Thyroid gland (tissue), 4 donors: ENCODE results near the gene FANCC. TPM values are rescaled to one million over a fixed set of nuclear protein-coding genes. Genes with fewer than 3 reads are reported as not detected.
"Not testable (repeated sequence)": the region's sequence is repeated elsewhere in the genome, so short reads cannot be mapped to it uniquely, and the experiment has no call there.

Source experiments
- DNase-seq, 2 donors: peaks; one replicate each; pipeline ENCODE4 v3.0.0-alpha.2; 2019
- H3K27ac ChIP-seq, 3 donors: fragments of 200-600 bp; sonication (generic); 1 replicate in 2 of 3; 2 replicates in 1 of 3; pipeline ENCODE4 v1.5.1; 2016 to 2019; ENCODE audit warnings: mild to moderate bottlenecking in 1 of 3, moderate library complexity in 1 of 3
- H3K27me3 ChIP-seq: fragments of 200-600 bp; sonication (generic); one replicate; pipeline ENCODE4 v1.5.1; 2019
- H3K36me3 ChIP-seq, 2 donors: fragments of 200-600 bp; sonication (generic); one replicate each; pipeline ENCODE4 v1.5.1; 2016 to 2019
- H3K4me1 ChIP-seq, 2 donors: fragments of 200-600 bp; sonication (generic); one replicate each; pipeline ENCODE4 v1.5.1; 2017 to 2019
- H3K4me3 ChIP-seq, 3 donors: fragments of 200-600 bp; sonication (generic); replicated peaks in 1 of 3; 1 replicate in 2 of 3; 2 replicates in 1 of 3; pipeline ENCODE4 v1.5.1; 2016; ENCODE audit warnings: mild to moderate bottlenecking in 1 of 3
- H3K9me3 ChIP-seq: fragments of 200-600 bp; sonication (generic); one replicate; pipeline ENCODE4 v1.5.1; 2017
- POLR2A ChIP-seq, 2 donors: fragments of 450-650 bp; IDR thresholded peaks; one replicate each; pipeline ENCODE4 v1.6.1; 2017; ENCODE audit warnings: antibody characterized with exemption in 2 of 2, mild to moderate bottlenecking in 2 of 2, moderate library complexity in 1 of 2
- WGBS, 2 donors: methylation state at CpG; one replicate each; pipeline ENCODE4 v1.1.5; 2017; 5-methylcytosine and 5-hydroxymethylcytosine counted together
- intact Hi-C: fragments of 100-400 bp; cut with DNase I; formaldehyde crosslinking; loops from one replicate; pipeline ENCODE4 v1.15.1; 2023
- total RNA-seq, 4 donors: library from RNA; depleted of rRNA; stranded (reverse); fragments of >200 nt; gene quantifications; one replicate each; pipeline ENCODE4 v1.2.3, GENCODE V29; 2016
- TF ChIP-seq, protein P1 (sequence below), 6 experiments: fragments of 200-600 bp in 3 of 6; fragments of 450-650 bp in 3 of 6; sonication (generic) in 3 of 6; IDR thresholded peaks; one replicate each; pipeline ENCODE4 v1.5.1; 2016 to 2019; ENCODE audit warnings: antibody characterized with exemption in 6 of 6, mild to moderate bottlenecking in 2 of 6, inconsistent platforms in 1 of 6, moderate library complexity in 1 of 6

The FANCC gene
- total RNA-seq, 4 donors from 2014 or later, result 13.9 to 15.0 (median 14.2) TPM

DNA sequence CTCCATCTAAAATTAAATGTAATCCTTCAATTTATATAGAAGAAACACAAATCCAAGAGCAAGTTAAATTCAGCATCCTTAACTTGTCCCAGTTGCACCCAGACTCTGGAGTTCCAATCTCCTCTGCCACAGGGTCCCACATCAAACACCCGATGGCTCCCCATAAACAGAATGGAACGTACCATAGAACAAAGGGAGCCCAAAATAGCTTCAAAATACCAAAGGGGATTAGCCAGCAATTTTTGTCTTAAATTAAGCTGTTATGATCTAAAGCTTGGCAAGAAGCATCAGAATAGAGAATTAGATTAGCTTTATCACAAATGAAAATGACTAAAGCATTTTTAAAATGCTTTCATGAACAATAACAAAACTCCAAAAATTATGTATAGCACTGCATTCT is 112.8 kb downstream of the FANCC start:
- no peak for TF ChIP-seq POLR2A (IDR thresholded peaks at IDR 0.05)
- TF ChIP-seq, protein P1, sequence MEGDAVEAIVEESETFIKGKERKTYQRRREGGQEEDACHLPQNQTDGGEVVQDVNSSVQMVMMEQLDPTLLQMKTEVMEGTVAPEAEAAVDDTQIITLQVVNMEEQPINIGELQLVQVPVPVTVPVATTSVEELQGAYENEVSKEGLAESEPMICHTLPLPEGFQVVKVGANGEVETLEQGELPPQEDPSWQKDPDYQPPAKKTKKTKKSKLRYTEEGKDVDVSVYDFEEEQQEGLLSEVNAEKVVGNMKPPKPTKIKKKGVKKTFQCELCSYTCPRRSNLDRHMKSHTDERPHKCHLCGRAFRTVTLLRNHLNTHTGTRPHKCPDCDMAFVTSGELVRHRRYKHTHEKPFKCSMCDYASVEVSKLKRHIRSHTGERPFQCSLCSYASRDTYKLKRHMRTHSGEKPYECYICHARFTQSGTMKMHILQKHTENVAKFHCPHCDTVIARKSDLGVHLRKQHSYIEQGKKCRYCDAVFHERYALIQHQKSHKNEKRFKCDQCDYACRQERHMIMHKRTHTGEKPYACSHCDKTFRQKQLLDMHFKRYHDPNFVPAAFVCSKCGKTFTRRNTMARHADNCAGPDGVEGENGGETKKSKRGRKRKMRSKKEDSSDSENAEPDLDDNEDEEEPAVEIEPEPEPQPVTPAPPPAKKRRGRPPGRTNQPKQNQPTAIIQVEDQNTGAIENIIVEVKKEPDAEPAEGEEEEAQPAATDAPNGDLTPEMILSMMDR (IDR thresholded peaks at IDR 0.05), result no peak
- H3K4me3 ChIP-seq, result no peak overlapping the region
- no peaks in the 10 kb centered on the region for H3K27me3 ChIP-seq
- H3K9me3 ChIP-seq, result no peaks in the 10 kb centered on the region
- intact Hi-C loops, result no loop called here
- H3K36me3 ChIP-seq, result no peaks in the 10 kb centered on the region
- H3K27ac ChIP-seq, result no peak overlapping the region
- WGBS, 2 donors, result 71 to 83% methylated on average over 2 of the region's 2 CpGs
- DNase-seq, result no peak
- H3K4me1 ChIP-seq, result peaks cover 19 to 32% of the 10 kb centered on the region in 2 donors

DNA sequence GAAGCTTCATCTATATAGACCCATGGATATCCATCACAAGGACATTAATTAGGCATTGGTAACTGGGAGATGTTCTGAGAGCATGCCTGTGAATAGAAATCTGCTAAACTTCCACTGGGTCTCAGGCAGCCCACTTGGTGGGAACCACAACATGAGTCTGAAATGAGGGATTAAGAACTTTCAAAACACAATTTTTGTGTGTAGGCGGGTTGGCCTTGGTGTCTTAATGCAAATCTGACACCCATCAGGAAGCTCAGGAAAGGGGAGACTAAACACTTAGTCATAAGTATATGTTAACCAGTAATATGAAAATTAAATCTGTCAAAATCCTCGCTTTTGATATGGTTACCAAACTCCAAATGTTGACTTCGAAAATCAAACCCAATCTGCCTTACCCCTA is 113.2 kb downstream of the FANCC start:
- Histone ChIP-seq H3K9me3 (no peaks in the 10 kb centered on the region), H3K27me3 (no peaks in the 10 kb centered on the region), H3K4me1 (peaks cover 19 to 32% of the 10 kb centered on the region in 2 donors), H3K4me3 (no peak overlapping the region), H3K27ac (no peak overlapping the region), H3K36me3 (no peaks in the 10 kb centered on the region)
- intact Hi-C loops, result no loop called here
- DNase-seq, result no peak
- 95 to 98% methylated on average over 3 of the region's 3 CpGs for WGBS, 2 donors
- no peak for TF ChIP-seq POLR2A (IDR thresholded peaks at IDR 0.05)
- TF ChIP-seq, protein P1 (IDR thresholded peaks at IDR 0.05), result no peak

DNA sequence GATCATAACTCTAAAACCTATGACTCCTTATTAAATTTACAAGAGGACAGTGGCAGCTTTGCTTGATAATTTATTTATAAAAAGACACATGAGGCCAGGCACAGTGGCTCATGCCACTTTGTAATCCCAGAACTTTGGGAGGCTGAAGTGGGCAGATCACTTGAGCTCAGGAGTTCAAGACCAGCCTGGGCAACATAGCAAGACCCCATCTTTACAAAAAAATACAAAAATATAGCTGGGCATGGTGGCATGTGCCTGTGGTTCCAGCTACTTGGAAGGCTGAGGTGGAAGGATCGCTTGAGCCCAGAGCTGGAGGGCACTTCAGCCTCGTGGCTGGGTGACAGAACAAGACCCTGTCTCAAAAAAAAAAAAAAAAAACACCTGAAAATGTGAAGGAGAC is 114.5 kb downstream of the FANCC start:
- H3K9me3 ChIP-seq, H3K27me3 ChIP-seq, H3K4me3 ChIP-seq, DNase-seq, intact Hi-C loops, H3K36me3 ChIP-seq, H3K27ac ChIP-seq: not testable (repeated sequence)
- WGBS, 2 donors, result 77 to 91% methylated on average over 2 of the region's 2 CpGs
- peaks cover 20 to 33% of the 10 kb centered on the region in 2 donors for H3K4me1 ChIP-seq

DNA sequence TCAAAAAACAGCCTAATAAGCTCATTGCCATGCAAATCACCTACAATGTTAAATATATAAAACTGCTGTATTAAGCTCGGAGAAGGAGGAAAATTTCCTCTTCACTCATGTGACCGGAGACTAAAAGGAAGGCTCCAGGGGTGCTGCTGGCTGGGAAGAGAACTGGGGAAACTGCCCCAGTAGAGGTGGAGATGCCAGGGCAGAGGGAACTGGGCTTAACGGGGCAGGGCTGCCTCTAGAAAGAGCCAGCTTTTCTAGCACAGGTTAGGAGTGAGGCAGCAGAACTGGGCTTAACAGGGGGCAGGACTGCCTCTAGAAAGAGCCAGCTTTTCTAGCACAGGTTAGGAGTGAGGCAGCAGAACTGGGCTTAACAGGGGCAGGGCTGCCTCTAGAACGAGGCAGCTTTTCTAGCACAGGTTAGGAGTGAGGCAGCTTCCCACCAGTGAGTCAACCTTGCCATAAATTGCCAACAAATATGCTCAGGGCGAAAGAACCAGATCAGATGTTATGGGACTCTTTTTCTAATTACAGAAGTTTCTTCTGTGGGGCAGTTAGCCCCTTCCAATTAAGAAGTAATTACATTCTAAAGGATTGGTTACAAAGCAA is 115.3 kb downstream of the FANCC start:
- 79 to 84% methylated on average over 5 of the region's 5 CpGs for WGBS, 2 donors
- peaks cover 27 to 39% of the 10 kb centered on the region in 2 donors for H3K4me1 ChIP-seq
- H3K27me3 ChIP-seq, result no peaks in the 10 kb centered on the region
- H3K9me3 ChIP-seq, result no peaks in the 10 kb centered on the region
- H3K36me3 ChIP-seq, result no peaks in the 10 kb centered on the region
- no peak overlapping the region for H3K4me3 ChIP-seq
- peak in 1 of 2 donors; percentile 14 for DNase-seq
- H3K27ac ChIP-seq, result peak overlapping the region in 1 of 3 donors; percentile 56
- intact Hi-C loops, result no loop called here
- TF ChIP-seq, protein P1 (IDR thresholded peaks at IDR 0.05), result no peak
- TF ChIP-seq POLR2A (IDR thresholded peaks at IDR 0.05), result no peak

DNA sequence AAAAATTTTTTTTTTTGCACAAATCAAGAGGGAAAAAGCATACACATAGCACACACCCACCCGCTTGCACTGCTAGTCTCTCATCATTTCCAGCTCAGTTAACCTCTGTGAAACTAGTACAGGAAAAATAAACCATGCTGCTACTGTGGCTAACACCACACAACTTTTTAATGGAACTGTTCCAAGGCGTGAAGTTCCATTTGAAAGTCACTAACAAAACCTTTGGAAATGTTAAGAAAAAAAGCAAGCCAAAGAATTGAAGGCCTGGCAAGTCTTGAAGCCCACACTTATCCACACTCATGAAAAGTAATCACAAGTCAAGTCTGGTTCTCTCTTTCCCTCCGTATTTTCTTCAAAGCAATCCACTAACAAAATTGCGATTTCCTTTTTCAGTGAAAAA is 116.3 kb downstream of the FANCC start:
- no peaks in the 10 kb centered on the region for H3K27me3 ChIP-seq
- H3K27ac ChIP-seq, result peak overlapping the region; percentile 20 to 56 (median 32)

More for the DNA sequence above, 116.3 kb downstream of the FANCC start:
- intact Hi-C loops, result no loop called here
- no peaks in the 10 kb centered on the region for H3K36me3 ChIP-seq
- H3K4me3 ChIP-seq, result no peak overlapping the region
- DNase-seq, result no peak
- WGBS, 2 donors, result 36 to 47% methylated on average over 4 of the region's 4 CpGs
- no peaks in the 10 kb centered on the region for H3K9me3 ChIP-seq
- TF ChIP-seq POLR2A (IDR thresholded peaks at IDR 0.05), result no peak
- TF ChIP-seq, protein P1 (IDR thresholded peaks at IDR 0.05), result peak in 1 of 6 experiments; percentile 4
- peaks cover 18 to 30% of the 10 kb centered on the region in 2 donors for H3K4me1 ChIP-seq
